K562 (cell line): Measurements from ENCODE around the gene PIK3CA. TPM values are rescaled to one million over a fixed set of nuclear protein-coding genes. Genes with fewer than 3 reads are reported as not detected.
A peak's percentile ranks its signal among the peaks of the same experiment; 100 is the strongest.

ENCODE experiments used
- C11orf30 ChIP-seq: fragments of 450-650 bp; IDR thresholded peaks from 2 replicates; pipeline ENCODE4 v1.6.1; 2016; ENCODE audit warnings: low read depth, mild to moderate bottlenecking
- EGR1 ChIP-seq: fragments of 450-650 bp; conservative IDR thresholded peaks from 2 replicates; pipeline ENCODE4 v1.6.1; 2017; ENCODE audit warnings: mild to moderate bottlenecking
- GABPB2 ChIP-seq: fragments of 250-450 bp; sonication (Bioruptor Pico); conservative IDR thresholded peaks from 2 replicates; pipeline ENCODE4 v1.5.1; 2021; ENCODE audit warnings: mild to moderate bottlenecking
- IRF2 ChIP-seq: sonication (generic); formaldehyde crosslinking; IDR thresholded peaks from 2 replicates; pipeline ENCODE4 v1.8.1; 2022; ENCODE audit warnings: mild to moderate bottlenecking, missing genetic modification reagents
- L3MBTL2 ChIP-seq: fragments of 450-650 bp; IDR thresholded peaks from 2 replicates; pipeline ENCODE4 v1.6.1; 2016; ENCODE audit warnings: mild to moderate bottlenecking, moderate library complexity
- MCM5 ChIP-seq: fragments of 450-650 bp; IDR thresholded peaks from 2 replicates; pipeline ENCODE4 v1.6.1; 2016; ENCODE audit warnings: low read depth
- POLR2AphosphoS2 ChIP-seq: IDR thresholded peaks from 2 replicates; pipeline ENCODE4 v1.6.1; 2012; ENCODE audit warnings: low read length, improper control_type of control experiment
- PRMT5 ChIP-seq: sonication (generic); formaldehyde crosslinking; IDR thresholded peaks from 2 replicates; pipeline ENCODE4 v1.5.0; 2020; ENCODE audit warnings: missing genetic modification reagents
- ZFP30 ChIP-seq: fragments of 250-450 bp; sonication (Bioruptor Pico); IDR thresholded peaks from 2 replicates; pipeline ENCODE4 v1.8.0; 2022; ENCODE audit warnings: moderate library complexity, mild to moderate bottlenecking, inconsistent platforms, borderline replicate concordance
- ZNF143 ChIP-seq: sonication (generic); formaldehyde crosslinking; IDR thresholded peaks from 2 replicates; pipeline ENCODE4 v1.9.0; 2022; ENCODE audit warnings: mild to moderate bottlenecking, missing genetic modification reagents
- ZNF551 ChIP-seq: fragments of 250-450 bp; sonication (Bioruptor Pico); IDR thresholded peaks from 2 replicates; pipeline ENCODE4 v1.5.0; 2021; ENCODE audit warnings: mild to moderate bottlenecking, moderate library complexity
- polyA plus RNA-seq, 8 experiments: library from polyadenylated mRNA; depleted of rRNA in 4 of 8; stranded (reverse) in 5 of 8; unstranded in 3 of 8; fragments of >200 nt; fragmentation: Nextera tagmentation in 2 of 8; fragmentation: Illumina TruSeq in 1 of 8; extraction: Ambion mirVana in 2 of 8; extraction: Trizol in 1 of 8; gene quantifications; 2 replicates each; pipeline versions ENCODE4 v1.2.1 to v1.2.3, GENCODE V29; 2011 to 2014; ENCODE audit warnings: inconsistent platforms in 1 of 8, missing spikeins in 1 of 8
- total RNA-seq, 7 experiments: library from RNA; depleted of rRNA in 6 of 7; stranded (reverse); fragments of >200 nt in 6 of 7; fragmentation: Illumina TruSeq in 2 of 7; extraction: Trizol in 2 of 7; gene quantifications; 2 replicates each; pipeline versions ENCODE4 v1.2.1 to v1.2.3, GENCODE V29; 2011 to 2021; ENCODE audit warnings: low replicate concordance in 1 of 7
- TF ChIP-seq, protein P1 (sequence below): fragments of 250-450 bp; sonication (Bioruptor Pico); IDR thresholded peaks from 2 replicates; pipeline ENCODE4 v1.8.0; 2021; ENCODE audit warnings: moderate library complexity, mild to moderate bottlenecking, inconsistent platforms
- TF ChIP-seq, protein P2 (sequence below): fragments of 450-650 bp; formaldehyde crosslinking; IDR thresholded peaks from 2 replicates; pipeline ENCODE4 v1.4.0; 2020; ENCODE audit warnings: mild to moderate bottlenecking
- TF ChIP-seq, protein P3 (sequence below): fragments of 250-450 bp; sonication (Bioruptor Pico); IDR thresholded peaks from 2 replicates; pipeline ENCODE4 v1.8.0; 2021; ENCODE audit warnings: mild to moderate bottlenecking, moderate library complexity
- TF ChIP-seq, protein P4 (sequence below): fragments of 250-450 bp; sonication (Bioruptor Pico); IDR thresholded peaks from 2 replicates; pipeline ENCODE4 v1.8.0; 2022; ENCODE audit warnings: inconsistent platforms
- TF ChIP-seq, protein P5 (sequence below): sonication (generic); formaldehyde crosslinking; IDR thresholded peaks from 2 replicates; pipeline ENCODE4 v1.8.0; 2023; ENCODE audit warnings: mild to moderate bottlenecking, missing genetic modification reagents
- TF ChIP-seq, protein P6 (sequence below), 2 experiments: IDR thresholded peaks in 1 of 2; conservative IDR thresholded peaks in 1 of 2; 2 replicates each; pipeline ENCODE4 v1.6.1; 2016; ENCODE audit warnings: low read depth in 2 of 2, mild to moderate bottlenecking in 1 of 2, missing compliant biosample characterization in 1 of 2, missing genetic modification characterization in 1 of 2, moderate library complexity in 1 of 2

PIK3CA gene
- total and polyA plus RNA-seq, 9 of the 15 experiments (the other 6 are each of a cell fraction or from before 2014, with no cell fraction given), result 3.8 to 19.4 (median 10.8) TPM

DNA sequence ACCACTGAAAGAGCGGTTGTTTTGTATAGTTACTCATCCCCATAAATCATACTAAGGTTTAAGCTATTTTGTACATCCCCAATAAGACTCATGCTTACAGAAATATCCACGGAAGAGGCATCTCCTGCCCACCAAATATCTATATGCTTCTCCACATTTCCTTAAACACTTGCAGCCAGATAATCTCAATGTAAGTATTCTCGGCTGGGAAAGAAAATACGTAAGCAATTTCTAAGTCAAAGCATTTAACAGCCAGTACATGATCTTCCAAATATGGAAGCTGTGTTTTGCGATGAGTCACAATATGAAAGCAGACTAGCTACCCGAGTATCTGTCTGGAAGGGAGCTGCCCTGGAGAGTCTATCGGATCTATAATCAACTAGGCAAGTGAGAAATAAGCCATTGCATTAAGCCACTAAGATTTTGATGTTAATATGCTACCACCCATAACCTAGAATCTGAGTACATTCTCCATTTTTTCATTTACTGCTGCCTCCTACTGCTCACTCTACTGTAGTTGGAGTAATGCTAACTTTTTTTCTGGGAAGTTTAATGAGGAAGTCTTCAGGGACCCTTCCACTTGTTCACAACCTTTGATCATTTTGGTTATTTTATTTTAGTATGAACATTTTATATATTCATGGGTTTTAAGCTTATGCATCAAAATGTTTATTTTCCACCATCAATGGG is 49.6 kb upstream of the PIK3CA start (continued):
- TF ChIP-seq, protein P1, sequence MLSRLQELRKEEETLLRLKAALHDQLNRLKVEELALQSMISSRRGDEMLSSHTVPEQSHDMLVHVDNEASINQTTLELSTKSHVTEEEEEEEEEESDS (CRISPR knock-in tag), result no peak
- no peak for TF ChIP-seq POLR2AphosphoS2
- TF ChIP-seq, protein P2, sequence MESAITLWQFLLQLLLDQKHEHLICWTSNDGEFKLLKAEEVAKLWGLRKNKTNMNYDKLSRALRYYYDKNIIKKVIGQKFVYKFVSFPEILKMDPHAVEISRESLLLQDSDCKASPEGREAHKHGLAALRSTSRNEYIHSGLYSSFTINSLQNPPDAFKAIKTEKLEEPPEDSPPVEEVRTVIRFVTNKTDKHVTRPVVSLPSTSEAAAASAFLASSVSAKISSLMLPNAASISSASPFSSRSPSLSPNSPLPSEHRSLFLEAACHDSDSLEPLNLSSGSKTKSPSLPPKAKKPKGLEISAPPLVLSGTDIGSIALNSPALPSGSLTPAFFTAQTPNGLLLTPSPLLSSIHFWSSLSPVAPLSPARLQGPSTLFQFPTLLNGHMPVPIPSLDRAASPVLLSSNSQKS (CRISPR knock-in tag), result no peak
- no peak for TF ChIP-seq GABPB2
- TF ChIP-seq ZFP30 (CRISPR knock-in tag), result no peak
- TF ChIP-seq, protein P3, sequence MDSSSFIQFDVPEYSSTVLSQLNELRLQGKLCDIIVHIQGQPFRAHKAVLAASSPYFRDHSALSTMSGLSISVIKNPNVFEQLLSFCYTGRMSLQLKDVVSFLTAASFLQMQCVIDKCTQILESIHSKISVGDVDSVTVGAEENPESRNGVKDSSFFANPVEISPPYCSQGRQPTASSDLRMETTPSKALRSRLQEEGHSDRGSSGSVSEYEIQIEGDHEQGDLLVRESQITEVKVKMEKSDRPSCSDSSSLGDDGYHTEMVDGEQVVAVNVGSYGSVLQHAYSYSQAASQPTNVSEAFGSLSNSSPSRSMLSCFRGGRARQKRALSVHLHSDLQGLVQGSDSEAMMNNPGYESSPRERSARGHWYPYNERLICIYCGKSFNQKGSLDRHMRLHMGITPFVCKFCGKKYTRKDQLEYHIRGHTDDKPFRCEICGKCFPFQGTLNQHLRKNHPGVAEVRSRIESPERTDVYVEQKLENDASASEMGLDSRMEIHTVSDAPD (CRISPR knock-in tag), result no peak
- no peak for TF ChIP-seq L3MBTL2
- TF ChIP-seq MCM5, result no peak
- TF ChIP-seq ZNF143 (CRISPR knock-in tag), result no peak
- TF ChIP-seq PRMT5 (CRISPR knock-in tag), result no peak
- TF ChIP-seq C11orf30, result peak; percentile 53; the same call in 1 of the 2 replicates
- no peak for TF ChIP-seq IRF2 (CRISPR knock-in tag)
- TF ChIP-seq, protein P4, sequence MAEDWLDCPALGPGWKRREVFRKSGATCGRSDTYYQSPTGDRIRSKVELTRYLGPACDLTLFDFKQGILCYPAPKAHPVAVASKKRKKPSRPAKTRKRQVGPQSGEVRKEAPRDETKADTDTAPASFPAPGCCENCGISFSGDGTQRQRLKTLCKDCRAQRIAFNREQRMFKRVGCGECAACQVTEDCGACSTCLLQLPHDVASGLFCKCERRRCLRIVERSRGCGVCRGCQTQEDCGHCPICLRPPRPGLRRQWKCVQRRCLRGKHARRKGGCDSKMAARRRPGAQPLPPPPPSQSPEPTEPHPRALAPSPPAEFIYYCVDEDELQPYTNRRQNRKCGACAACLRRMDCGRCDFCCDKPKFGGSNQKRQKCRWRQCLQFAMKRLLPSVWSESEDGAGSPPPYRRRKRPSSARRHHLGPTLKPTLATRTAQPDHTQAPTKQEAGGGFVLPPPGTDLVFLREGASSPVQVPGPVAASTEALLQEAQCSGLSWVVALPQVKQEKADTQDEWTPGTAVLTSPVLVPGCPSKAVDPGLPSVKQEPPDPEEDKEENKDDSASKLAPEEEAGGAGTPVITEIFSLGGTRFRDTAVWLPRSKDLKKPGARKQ (CRISPR knock-in tag), result no peak
- TF ChIP-seq, protein P5, sequence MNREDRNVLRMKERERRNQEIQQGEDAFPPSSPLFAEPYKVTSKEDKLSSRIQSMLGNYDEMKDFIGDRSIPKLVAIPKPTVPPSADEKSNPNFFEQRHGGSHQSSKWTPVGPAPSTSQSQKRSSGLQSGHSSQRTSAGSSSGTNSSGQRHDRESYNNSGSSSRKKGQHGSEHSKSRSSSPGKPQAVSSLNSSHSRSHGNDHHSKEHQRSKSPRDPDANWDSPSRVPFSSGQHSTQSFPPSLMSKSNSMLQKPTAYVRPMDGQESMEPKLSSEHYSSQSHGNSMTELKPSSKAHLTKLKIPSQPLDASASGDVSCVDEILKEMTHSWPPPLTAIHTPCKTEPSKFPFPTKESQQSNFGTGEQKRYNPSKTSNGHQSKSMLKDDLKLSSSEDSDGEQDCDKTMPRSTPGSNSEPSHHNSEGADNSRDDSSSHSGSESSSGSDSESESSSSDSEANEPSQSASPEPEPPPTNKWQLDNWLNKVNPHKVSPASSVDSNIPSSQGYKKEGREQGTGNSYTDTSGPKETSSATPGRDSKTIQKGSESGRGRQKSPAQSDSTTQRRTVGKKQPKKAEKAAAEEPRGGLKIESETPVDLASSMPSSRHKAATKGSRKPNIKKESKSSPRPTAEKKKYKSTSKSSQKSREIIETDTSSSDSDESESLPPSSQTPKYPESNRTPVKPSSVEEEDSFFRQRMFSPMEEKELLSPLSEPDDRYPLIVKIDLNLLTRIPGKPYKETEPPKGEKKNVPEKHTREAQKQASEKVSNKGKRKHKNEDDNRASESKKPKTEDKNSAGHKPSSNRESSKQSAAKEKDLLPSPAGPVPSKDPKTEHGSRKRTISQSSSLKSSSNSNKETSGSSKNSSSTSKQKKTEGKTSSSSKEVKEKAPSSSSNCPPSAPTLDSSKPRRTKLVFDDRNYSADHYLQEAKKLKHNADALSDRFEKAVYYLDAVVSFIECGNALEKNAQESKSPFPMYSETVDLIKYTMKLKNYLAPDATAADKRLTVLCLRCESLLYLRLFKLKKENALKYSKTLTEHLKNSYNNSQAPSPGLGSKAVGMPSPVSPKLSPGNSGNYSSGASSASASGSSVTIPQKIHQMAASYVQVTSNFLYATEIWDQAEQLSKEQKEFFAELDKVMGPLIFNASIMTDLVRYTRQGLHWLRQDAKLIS (CRISPR knock-in tag), result no peak
- TF ChIP-seq EGR1, result no peak
- TF ChIP-seq, protein P6, sequence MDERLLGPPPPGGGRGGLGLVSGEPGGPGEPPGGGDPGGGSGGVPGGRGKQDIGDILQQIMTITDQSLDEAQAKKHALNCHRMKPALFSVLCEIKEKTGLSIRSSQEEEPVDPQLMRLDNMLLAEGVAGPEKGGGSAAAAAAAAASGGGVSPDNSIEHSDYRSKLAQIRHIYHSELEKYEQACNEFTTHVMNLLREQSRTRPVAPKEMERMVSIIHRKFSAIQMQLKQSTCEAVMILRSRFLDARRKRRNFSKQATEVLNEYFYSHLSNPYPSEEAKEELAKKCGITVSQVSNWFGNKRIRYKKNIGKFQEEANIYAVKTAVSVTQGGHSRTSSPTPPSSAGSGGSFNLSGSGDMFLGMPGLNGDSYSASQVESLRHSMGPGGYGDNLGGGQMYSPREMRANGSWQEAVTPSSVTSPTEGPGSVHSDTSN (CRISPR knock-in tag; IDR thresholded peaks at IDR 0.05; ENCODE audit: low read depth), result no peak
- TF ChIP-seq, protein P6 (tag; conservative IDR thresholded peaks at IDR 0.05; ENCODE audit: low read depth), result peak; percentile 70
- no peak for TF ChIP-seq ZNF551 (CRISPR knock-in tag)
